ENCODE results near the gene BRI3BP.
A peak's percentile ranks its signal among the peaks of the same experiment; 100 is the strongest.
"Not testable (repeated sequence)": the region's sequence is repeated elsewhere in the genome, so short reads cannot be mapped to it uniquely, and the experiment has no call there.

Gene BRI3BP

DNA sequence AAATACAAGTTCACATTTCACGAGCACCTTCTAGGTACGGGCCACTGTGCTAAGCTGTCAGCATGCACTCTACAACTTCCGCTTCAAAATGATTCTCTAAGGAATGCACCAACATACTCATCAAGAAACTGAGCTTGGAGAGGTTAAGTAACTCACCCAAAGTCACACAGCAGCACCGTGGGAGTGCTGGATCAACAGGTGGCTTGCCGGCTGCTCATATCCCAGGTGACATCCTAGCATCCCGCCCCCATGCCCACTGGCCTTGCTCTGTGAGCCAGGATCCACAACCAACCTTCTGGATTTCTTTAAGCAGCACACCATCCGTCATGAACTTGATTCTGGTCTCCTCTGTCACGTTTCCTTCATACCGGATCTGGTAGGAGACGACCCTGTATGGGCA, 21.2 kb upstream of the BRI3BP start:
- no peak for DNase-seq (ENCODE audit: low read depth in 2 of 2, low spot score in 1 of 2)

DNA sequence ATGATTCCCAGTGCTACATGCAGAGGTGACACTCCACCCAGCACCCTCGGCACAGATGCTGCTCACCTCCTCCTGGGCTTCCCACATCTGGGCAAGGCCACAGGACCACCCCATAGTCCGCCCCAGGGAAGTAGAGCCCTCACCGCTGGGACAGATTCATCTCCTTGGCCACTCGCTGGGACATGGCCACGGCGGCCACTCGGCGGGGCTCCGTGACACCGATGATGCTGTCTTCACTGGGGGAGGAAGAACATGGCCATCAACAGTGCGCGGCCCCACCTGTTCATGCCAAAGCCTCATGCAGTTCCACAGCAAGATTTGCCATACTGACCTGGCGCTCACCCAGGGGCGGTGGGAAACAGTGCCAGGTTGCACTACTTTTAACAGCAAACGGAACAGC, 18.2 kb upstream of the BRI3BP start:
- no peak for DNase-seq (ENCODE audit: low read depth in 2 of 2, low spot score in 1 of 2)

DNA sequence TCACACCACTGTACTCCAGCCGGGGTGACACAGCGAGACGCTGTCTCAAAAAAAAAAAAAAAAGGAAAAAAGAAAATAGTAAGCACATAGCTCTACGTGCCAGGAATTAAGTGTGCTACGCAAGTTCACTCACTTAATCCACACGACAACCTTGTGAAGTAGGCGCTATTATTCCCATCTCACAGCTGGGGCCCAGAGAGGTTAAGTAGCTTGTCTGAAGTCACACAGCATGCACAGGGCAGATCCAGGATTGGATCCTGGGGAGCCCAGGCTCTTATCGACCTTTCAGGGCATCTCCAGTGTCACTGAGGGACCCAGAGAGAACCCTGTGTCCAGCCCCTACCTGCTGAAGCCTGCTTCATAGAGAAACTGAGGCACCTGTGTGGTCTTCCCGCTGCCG, 16.4 kb upstream of the BRI3BP start:
- no peak for DNase-seq (ENCODE audit: low read depth in 2 of 2, low spot score in 1 of 2)

DNA sequence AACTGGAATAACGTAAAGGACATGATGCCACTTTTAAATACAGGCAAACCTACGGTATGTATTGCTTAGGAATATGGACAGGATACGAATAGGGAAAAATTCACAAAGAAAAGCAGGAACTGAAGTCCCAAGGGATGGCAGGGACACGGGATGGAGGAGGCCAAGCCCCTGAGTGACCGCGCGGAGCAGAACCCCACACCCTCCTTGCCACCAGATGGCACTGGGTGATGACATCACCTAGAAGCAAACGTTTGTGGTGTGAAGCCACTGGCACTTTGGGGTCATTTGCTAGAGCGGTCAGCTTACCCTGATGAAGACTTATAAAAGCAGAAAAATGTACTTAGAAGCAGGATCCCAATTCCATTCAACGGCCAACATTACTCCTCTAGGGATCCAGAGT, 13.9 kb upstream of the BRI3BP start:
- no peak for DNase-seq (ENCODE audit: low read depth in 2 of 2, low spot score in 1 of 2)

- DNase-seq (ENCODE audit: low read depth in 2 of 2, low spot score in 1 of 2), result no peak
Observed at GRCh38 chr12:124980098-124980892, 13.2 kb upstream of the BRI3BP start.

- DNase-seq (ENCODE audit: low read depth in 2 of 2, low spot score in 1 of 2), result not testable (repeated sequence)
Observed at GRCh38 chr12:124986876-124987275, 6.6 kb upstream of the BRI3BP start.

DNA sequence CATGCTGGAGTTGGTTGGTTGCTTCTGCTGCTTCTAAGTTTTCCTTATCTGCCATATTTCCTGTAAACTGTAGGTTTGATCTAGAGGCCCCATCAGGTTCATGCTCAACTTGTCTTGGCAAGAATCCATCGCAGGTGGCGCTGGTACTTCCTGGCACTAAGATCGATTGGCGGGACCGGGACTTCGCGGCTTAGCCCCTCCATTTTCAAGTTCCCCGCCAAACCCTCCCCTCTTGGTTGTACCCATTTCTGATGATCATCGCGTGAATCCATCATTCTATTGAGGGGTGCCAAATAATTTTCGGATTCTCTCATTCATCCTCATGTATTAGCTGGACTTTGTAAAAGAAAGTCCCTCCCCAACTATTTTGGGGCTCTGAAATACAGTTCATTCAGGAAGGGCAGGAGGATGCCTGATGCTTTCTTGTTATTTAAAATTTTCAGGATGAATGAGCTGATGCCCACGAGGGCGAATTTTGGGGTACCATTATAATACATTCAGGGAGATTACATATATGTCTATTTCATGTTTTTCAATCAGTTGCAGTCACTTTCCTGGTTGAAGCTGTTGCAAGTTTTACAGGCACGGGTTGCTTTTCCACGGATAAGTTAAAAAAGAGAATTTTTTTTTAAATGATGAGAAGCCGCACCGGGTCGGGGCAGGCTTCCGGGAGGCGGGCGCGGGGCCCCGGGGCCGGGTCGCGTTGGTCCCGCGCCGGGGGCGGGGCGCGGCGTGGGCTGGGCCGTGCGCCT, 395 bp upstream of the BRI3BP start:
- peak; percentile 43 to 65 for DNase-seq (ENCODE audit: low read depth in 2 of 2, low spot score in 1 of 2)

- DNase-seq (ENCODE audit: low read depth in 2 of 2, low spot score in 1 of 2), result no peak
Observed at GRCh38 chr12:124994437-124994975, 1.1 kb downstream of the BRI3BP start.

GRCh38 chr12:124995200-124995961, 1.9 kb downstream of the BRI3BP start:
- DNase-seq (ENCODE audit: low read depth in 2 of 2, low spot score in 1 of 2), result no peak

DNA sequence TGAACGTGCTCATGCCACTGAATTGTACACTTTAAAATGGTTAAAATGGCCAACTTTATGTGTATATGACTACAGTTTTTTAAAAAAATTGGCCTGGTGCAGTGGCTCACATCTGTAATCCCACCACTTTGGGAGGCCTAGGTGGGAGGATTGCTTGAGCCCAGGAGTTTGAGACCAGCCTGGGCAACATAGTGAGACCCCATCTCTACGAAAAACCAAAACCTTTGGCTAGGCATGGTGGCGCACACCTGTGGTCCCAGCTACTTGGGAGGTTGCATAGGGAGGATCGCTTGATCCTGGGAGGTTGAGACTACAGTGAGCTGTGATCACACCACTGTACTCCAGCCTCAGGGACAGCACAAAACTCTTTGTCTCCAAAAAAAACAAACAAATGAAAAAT, 5.3 kb downstream of the BRI3BP start:
- DNase-seq (ENCODE audit: low read depth in 2 of 2, low spot score in 1 of 2), result no peak

- DNase-seq (ENCODE audit: low read depth in 2 of 2, low spot score in 1 of 2), result no peak
Observed at GRCh38 chr12:125001636-125002035, 8.2 kb downstream of the BRI3BP start.

DNA sequence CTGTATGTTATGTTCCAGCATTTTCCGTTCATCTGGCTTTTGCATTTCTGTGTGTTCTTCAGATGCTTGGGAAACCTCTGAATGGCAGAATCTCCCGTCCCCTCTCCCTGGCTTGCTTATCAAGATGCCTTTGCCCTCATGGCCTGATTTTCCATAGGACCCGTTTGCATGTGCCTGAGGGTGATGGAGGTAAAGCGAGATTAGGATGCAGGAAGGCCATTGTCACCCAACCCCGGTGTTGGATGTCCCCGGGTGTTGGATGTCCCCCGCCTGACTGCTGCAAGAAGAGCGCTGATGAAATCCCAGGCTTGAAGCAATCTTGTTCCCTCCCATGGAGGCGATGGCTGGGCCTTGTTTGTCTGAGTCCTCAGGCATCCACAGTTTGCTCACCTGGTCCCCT, 9.6 kb downstream of the BRI3BP start:
- DNase-seq (ENCODE audit: low read depth in 2 of 2, low spot score in 1 of 2), result no peak

GRCh38 chr12:125004621-125005020, 11.2 kb downstream of the BRI3BP start:
- DNase-seq (ENCODE audit: low read depth in 2 of 2, low spot score in 1 of 2), result no peak

- no peak for DNase-seq (ENCODE audit: low read depth in 2 of 2, low spot score in 1 of 2)
Observed at GRCh38 chr12:125005652-125006051, 12.2 kb downstream of the BRI3BP start.

DNA sequence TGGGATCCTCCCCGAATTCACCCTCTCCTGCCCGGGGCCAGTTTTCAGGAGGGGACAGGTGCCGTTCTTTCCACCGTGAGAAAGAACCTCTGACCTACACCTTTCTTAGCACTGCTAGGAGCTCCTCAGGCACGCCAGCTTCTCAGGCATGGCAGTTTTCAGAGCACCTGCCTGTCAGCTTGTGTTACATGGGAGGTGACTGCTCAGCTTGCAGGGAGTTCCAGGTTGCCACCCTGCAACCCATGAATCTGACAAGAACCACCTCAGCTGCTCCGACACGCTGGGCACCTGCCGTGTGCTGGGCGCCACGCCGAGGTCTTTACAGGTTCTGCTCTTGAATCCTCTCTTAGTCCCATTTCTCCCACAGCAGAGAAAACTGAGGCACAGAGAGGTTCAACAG, 12.9 kb downstream of the BRI3BP start:
- no peak for DNase-seq (ENCODE audit: low read depth in 2 of 2, low spot score in 1 of 2)

DNA sequence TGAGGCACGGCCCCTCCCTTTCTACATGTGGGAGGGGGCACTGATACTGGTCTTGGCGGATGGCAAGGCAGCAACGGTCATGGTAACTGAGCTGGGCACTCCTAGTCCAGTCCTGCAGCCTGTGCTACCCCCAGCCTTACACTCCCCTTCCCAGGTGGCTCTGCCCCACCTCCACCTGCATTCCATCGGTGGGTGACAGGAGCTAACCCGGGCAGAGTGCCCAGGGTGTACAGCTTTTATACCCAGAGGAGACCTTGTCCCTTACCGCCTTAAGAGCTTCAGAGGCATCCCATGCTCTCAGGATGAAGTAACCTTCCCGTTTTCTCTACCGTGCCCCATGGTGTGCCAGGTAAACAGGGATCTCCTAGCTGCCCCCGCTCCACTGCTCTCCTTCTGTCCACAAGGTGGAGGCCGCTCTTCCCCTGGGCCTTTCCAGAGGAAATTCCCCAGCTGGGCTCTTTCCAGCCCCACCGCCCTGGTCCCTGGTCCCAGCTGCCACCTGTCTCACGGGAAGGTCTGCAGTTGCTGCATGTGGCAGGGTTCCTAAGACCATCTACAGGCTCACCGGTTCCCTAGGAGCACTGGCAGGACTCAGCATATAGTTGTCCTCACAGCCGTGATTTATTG, 20.5 kb downstream of the BRI3BP start:
- DNase-seq (ENCODE audit: low read depth in 2 of 2, low spot score in 1 of 2), result no peak

GRCh38 chr12:125014526-125014925, 21.1 kb downstream of the BRI3BP start:
- no peak for DNase-seq (ENCODE audit: low read depth in 2 of 2, low spot score in 1 of 2)

- DNase-seq (ENCODE audit: low read depth in 2 of 2, low spot score in 1 of 2), result no peak
Observed at GRCh38 chr12:125015680-125016310, 22.4 kb downstream of the BRI3BP start.

GRCh38 chr12:125017801-125018200, 24.4 kb downstream of the BRI3BP start:
- DNase-seq (ENCODE audit: low read depth in 2 of 2, low spot score in 1 of 2), result no peak

DNA sequence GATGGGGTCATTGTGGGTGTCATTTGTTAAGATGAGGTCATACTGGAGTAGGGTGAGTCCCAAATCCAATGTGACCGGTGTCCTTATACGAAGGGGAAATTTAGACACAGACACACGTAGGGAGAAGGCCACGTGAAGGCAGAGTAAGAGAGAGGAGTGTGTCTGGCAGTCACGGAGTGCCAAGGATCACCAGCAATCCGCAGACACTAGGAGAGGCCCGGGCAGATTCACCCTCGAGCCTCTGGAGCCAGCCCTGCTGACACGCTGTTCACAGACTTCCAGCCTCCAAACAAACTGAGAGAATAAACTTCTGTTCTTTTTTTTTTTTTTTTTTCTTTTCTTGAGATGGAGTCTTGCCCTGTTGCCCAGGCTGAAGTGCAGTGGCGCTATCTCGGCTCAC, 24.9 kb downstream of the BRI3BP start:
- DNase-seq (ENCODE audit: low read depth in 2 of 2, low spot score in 1 of 2), result no peak

GRCh38 chr12:125021096-125021495, 27.7 kb downstream of the BRI3BP start:
- DNase-seq (ENCODE audit: low read depth in 2 of 2, low spot score in 1 of 2), result no peak
